Eye (tissue), 1 donor: ENCODE data around the gene FSTL5.

Source experiments
- DNase-seq: peaks from one replicate; pipeline ENCODE4 v3.0.0-alpha.2; 2015

Gene FSTL5

DNA sequence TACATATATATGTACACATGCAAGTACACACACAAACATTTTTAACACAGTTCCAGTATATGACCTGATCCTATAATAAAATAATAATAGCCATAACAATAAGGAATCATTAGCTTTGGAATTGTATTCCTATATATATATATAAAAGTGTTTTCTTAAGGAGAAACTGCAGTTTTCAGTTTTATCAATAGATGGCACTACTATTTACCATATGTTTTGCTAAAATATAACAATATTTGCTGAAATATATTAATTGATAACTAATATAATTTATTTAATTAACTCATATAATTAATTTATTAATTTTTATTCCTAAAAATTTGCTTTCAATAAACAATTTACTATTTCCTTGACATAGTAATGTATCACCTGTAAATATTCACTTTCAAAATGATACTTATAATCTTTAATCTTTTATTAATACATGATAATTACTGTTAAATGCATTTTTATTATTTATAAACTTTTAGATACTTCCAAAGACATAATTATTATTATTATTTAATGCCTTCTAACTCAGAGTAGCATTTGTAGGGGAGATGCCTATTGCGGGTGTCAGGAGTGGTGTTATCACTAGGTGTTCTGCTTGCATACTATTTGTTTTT lies 599.5 kb downstream of the FSTL5 start:
- peak; percentile 25 for DNase-seq

DNA sequence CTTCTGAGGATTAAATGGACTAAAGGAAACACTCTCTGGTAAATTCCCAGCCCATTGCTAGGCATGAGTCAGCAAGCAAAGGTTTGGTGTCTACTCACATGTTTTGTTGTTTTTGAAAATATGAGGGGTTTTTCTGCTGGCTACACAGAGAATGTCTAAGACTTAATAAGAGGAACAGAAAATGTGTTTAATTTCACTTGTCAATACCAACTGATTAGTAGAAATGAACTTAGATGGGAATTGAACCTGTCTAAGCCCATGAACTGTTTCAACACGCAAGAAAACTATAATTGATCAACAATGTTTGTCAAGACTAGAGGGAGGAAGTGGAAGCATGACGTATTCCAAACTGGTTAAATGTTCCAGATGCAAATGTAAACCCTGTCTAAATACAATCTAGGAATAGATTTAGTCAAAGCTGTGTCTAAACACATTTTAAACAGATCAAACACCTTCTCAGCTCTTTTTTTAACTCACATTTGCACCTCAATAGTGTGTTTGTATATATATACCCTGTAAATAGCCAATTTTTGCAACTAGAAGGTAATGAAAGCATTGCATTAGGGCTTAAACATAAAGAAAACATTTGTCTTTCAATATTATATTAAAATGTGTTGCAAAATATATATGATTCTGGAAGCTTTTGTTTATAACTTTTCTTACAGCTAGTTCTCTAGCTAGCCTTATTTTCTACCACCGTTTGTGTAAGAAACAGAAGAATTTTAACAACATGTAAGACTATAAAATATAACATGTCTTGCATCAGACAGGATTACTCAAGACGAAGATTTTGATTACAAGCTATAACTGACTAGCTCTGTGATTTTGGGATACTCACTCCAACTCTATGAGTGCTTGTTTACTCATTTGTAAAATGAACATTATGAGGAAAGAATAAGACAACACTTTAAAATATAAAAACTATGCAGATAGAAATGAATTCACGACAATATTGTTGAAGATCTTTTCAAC lies 607.8 kb downstream of the FSTL5 start:
- DNase-seq = no peak

DNA sequence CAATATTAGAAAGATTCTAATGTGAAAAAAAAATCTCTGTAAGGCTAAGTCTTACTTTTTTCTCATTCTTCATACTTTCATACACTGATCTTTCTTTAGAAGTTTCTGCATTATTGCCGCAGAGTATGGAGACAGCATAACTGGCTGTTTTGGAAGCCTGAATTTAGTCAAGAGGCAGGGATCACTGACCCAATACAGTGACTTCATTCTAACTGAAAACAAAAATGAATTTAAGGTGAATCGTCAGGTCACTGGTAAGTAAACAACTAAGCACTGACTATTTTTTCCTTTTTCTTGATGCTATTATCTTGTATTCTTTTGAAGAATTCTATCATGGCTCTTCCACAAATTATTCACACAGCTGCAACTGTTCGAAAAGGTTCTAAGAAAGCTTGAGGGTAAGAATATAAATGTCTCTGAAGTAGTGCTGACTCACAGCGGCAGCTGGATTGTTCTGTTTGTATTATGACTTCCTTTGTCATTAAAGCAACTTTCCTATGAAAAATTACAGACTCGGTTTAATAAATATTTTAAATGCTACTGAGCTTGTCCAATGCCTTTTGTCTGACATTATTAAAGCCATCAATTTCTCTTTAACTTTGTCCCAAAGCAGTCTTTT lies 609.3 kb downstream of the FSTL5 start:
- DNase-seq = no peak

DNA sequence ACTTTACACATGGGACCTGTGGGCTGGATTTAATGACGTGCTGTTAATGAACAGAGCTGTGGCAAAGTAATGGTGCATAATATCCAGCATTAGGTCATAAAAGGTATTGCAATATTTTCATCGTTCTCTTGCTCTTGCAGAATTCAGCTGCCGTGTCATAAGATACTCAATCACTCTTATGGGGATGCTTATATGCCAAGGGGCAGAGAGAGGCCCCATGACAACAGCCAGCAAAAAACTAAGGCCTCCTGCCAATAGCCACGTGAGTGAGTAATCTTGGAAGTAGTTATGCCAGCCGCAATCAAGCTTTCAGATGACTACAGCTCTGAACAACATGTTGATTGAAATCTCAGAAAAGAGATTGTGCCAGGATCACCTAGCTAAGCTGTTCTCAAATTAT lies 616.9 kb downstream of the FSTL5 start:
- DNase-seq = no peak

DNA sequence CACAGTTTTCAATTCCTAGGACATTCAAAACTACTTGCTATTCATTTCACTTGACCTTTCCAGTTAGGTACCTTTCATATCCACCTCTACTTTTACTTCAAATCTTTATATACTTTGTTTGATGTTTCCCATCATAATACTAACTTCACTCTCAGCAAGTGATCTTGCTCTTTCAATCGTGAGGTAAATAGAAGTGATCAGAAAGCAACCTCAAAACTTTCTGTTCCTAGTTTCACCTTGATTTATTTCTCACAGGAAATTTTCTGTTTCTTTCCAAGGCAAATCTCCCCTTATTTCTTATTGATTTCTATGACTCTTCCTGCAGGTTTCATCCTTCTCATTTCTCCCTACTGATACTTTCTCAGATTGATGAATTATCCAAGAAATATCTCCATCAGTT lies 623.5 kb downstream of the FSTL5 start:
- DNase-seq = no peak

DNA sequence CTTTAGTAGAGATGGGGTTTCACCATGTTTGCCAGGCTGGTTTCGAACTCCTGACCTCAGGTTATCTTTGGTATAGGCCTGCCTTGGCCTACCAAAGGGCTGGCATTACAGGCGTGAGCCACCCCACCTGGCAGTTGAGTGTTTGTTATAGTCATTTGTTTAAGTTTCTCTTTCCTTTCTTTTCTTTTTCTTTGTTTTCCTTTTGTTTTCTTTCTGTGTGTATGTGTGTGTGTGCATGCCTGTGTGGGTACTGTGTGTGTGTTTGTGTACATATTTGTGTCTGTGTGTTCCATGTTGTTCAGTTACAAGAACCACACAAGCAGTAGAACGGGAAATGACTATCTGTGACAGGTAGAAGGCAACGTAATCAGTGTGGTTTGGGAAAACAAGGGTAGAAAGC lies 624.9 kb downstream of the FSTL5 start:
- no peak for DNase-seq

DNA sequence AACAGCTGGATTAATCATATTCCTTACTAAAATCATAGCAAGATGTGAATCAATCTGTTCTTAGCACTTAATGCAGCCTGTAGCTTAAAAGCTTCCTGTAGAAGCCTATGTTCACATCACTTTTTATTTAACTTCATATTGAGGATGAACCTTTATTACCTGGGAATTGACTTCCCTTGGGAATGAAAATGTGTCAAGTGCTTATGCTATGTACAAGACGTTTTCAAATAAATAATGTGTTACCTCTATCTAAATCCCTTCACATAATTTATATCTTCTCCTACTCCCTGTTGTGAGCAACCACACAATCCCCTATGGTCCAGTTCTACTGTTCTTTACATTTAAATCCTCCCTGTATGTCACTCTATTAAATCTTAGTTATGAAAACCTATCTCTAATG lies 633.1 kb downstream of the FSTL5 start:
- DNase-seq = no peak

DNA sequence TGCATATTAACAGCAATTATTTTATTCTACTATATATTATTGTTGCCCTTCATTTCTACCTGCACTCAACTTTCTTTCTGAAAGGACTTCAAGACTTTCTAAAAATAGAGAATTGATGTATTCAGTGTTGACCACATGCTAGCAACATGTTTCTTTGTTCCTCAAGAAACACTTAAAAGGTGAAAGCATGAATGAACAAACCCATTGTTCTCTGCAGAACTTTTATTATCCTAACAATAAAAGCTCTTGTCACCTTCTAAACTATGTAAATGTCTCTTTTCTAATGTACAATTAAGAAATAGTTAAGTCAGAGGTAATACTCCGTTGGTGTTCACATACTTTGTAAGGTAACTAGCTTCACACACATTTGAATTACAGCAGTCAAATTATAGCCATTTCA lies 638.7 kb downstream of the FSTL5 start:
- no peak for DNase-seq

DNA sequence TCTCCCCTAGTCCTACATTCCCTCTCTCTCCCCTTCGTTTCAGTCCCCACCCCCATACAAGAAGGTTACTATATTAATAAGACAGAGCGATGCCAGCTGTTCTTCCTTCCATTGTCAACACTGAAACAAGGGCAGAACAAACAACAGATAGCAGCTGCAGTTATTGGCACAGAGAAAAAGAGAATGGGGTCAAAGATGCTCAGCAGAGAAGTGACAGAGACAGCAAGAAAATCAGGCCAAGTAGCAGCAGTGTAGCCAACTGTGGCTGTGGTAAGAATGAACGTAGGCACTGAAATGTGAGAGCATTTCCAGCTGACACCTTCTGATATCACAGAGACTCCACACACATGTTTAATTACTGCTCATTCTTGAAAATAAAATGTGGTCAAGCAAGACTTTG lies 641.8 kb downstream of the FSTL5 start:
- DNase-seq = peak; percentile 84

DNA sequence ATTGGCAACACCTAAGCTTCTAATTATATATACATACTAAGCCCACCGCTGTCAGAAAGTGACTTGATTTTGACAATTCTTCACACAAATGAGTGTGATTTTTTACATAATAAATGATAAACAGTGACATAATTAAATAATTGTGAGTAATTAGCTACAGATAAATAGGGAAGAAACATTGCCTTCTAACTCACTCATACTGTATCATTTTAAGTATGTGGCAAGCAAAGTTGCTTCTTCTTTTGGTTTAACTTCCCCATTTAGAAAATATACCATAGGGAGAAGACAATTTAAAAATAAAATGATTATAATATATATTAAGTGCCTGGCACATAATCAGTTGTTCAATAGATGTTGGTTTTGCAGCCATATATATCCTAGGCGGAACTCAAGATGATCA lies 644.2 kb downstream of the FSTL5 start:
- no peak for DNase-seq

DNA sequence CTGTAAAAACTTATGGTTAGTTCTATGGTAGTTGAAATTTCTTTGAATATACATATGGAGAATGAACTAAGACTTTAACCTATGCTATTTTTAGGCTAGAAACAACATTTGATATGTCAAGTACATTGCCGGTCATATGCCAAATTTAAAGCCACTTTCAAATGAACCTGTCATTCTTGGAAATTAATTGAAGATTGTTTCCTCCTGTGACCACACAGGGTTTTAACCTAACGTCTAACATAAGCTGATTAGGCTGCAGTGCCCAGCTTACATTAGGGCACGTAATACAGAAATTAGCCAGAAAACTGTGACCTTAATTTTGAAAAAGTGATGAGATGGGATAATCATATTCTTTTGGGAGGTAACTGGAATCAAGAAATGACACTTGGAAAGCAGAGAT lies 645.9 kb downstream of the FSTL5 start:
- no peak for DNase-seq

DNA sequence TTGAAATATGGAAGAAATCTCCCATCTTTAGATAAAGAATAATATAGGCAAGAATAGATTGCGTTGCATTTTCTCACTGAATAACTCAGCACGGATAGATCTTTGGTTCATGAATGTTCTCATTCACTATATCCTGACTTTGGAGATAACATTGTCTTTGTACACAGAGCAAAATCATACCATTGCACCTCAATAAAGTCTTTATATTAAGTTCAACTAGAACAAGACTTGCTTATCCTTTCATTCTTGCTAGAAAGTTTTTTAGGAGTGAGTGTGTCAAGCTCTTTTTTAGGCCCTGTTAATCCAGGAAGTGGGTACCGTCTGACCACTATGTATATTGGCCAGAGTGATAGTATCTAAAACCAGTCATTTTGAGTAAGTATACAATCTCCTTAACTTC lies 658.7 kb downstream of the FSTL5 start:
- no peak for DNase-seq

DNA sequence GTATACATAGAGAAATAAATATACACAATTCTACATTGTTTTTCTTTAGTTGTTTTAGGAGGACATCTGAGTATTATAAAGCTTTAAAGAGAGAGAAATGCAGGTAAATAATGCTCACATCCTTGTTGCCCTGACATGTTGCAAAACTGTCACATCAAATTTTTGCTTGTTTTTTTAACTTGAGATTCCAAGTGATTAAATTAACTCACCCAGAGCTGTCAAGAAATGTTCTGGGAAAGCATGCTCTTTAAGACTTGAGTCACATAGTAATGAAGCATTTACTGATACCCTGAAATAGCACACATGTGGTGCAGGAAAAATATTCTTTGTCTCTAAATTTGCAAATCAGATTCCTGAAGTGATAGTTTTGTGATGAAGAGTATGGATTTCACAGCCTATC lies 665.6 kb downstream of the FSTL5 start:
- no peak for DNase-seq

DNA sequence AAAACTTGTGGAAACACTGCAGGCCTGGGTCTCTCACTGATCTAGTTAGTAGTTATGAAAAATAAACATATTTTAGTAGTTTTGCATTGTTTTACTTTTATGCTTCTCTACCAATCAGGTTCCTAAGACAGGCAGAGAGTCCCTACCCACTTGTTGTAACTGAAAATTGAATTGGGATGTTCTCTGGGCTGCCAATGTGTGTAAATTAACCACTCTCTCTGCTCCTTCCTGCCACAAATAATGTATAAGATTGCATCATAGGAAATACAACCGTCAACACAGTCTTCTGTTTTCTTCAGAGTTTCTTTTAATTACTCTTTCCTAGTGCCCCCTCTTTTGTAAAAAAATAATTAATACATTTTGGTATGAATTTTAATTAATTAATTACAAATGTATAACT lies 677.3 kb downstream of the FSTL5 start:
- no peak for DNase-seq

DNA sequence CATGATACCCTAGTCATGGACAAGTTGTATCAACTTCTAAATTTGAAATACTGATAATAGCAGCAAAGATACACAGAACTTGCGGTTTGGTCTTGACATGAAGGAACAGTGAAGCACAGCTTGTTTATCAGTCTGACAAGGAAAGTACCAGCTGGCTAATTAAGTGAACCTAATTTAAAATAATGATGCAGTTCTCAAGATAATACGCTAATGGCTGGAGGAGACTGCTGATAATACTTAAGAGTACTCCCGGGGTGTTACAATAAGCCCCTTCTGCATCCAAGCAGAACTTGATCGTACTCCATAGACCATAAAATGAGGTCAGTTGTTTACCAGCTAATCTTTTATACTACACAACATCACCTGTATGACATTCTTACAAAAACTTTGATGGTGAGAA lies 697.5 kb downstream of the FSTL5 start:
- DNase-seq = peak; percentile 56

DNA sequence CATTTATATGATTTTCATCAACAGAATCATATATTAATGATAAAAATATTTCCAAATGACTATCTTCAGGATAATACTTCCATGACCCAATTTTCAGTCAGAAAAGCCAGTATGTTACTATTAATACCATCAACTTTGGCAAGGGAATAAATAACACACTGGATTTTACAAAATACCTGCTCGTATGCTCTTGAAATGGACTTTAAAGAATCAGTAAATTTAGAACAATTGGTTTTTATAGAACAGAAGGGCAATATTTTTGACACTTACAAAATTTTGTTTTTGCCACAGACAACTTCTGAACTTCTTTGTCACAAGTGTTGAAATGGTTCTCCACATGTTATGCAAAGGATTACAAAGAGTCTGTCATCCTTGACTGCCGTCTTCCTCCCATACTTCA lies 700.4 kb downstream of the FSTL5 start:
- no peak for DNase-seq

DNA sequence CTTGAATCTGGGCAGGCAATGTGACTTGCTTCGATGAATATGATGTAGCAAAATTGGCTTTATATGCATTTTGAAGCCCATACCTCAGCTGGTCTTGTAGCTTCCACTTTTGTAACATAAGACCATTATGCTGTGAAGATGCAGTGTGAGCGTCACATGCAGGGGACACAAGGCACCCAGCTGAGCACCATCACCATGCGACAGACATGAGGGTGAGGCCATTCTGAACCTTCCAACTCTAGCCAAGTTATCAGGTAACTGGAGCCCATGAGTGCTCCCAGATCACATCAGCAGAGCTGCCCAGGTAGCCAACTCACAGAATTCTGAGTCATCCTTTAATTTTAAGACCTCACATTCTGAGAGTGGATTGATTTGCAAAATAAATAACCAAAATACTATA lies 705.9 kb downstream of the FSTL5 start:
- no peak for DNase-seq

DNA sequence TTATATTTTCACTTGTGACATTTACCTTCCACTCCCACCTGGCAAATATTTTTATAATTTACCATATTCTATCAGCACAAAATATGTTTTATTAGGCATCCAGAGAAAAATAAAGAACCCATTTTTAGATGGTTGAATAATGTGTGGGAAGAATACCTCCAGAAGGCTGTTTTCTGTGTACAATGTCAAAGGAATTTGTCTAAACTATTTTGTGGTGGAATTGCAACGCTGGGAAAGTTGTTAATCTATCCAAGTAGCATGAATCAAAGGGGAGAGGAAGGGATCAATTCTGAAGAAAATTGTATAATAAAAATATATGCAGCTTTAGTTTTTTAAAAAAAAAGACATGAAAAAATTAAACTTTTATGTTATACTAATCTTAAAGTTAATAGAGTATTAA lies 706.5 kb downstream of the FSTL5 start:
- no peak for DNase-seq

DNA sequence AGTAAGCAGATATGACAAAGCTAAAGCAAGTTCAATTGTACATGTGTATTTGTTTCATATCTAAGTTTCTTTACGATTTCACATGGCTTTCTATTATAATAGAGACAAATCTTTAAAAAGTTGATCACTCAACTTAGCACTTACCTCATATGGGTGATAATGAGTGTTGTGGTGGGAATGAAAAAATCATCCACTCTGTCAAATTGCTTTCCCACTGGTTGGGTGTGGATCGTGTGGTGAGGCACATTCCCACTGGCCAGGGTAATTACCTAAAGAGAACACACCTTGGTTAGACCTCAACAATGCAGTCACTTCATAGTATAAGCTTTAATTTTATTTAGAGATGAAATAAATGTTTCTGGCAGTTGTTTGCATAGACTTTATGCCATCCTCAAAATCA lies 708.9 kb downstream of the FSTL5 start:
- DNase-seq = no peak

DNA sequence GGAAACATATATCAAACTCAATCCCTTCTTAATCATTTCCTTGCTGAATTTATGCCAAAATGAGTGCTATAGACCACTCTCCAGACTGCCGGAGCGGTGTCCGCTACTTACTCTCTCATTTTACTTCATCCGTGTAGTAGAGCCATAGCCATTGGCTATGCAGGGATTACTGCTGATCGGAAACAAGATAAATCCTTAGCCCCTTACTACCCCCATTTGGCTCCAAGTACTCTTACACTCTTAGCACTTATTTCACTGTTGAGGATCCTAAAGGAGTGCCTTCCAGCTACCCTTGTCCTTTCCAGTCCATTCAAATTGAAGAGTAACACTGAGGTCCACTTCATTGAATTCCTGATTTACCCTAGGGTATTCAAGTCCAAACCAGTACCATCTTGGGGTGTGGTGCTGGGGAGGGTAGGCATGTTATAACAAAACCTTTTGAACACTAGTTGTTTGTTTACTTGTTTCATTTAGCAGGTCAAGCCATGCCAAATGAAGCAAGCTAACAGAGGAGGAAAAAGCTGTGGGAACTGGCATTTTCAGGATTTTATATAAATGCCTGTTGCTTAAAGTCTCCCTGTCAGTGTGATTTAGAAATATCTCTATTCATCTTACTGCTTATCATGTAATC lies 715.1 kb downstream of the FSTL5 start:
- no peak for DNase-seq

DNA sequence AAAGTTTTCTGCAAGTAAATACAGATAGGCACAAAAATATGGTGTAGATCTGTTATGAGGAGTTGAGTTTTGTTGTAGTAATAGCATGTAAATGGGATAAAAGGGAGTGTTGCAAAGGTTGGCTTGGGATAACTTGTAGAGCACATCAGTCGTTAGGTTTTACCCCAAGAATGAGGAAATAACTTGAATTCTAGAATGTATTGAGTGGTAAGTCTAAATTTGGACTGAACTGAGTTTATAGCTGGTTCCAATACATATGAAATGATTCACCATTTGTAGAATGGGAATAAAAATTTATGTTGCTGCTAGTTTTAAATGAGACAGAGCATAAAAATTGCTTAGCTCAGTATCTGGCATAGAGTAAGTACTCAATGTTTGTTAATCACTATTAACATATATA lies 719.2 kb downstream of the FSTL5 start:
- DNase-seq = no peak

DNA sequence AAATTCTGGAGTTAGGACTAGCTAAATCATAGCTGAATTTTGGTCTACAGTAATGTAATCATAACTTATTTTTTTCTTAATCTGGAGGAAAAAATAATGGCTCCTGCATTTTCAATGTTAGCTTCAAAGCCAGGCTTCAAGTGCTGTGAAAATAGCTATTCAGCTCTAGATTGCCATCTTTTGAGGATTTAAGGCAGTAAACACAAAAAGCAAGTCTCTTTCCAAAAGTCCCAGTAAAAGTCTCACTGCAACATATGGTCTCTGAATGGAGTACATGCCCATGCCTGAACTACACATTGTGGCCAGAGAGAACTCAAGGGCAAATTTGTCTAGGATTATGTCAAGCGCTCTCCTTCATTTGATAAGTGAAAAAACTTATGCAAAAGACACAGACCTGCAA lies 720.9 kb downstream of the FSTL5 start:
- DNase-seq = no peak

DNA sequence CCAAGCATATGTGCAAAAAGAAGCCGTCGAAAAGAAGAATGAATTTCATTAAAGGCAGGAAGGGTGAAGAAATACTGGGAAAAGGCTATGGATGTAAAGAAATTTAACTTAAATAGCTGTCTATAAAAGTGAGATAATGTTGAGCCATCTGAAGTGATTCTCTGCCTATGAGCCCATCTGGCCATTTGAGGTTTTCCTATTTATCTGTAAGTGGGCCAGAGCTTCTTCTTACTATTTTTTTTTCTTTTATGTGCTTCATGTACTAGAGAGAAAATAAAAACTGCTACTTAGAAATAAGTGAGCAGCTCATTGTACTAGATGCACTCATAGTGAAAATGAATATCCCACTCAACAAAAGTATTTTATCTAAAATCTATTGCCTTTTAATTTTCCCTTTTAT lies 725.7 kb downstream of the FSTL5 start:
- DNase-seq = no peak
